ENCODE results near the gene CAPN12. TPM values are rescaled to one million over a fixed set of nuclear protein-coding genes. Genes with fewer than 3 reads are reported as not detected.

CAPN12 gene
- total RNA-seq, 1 donor from 2014 or later, result 7.3 TPM

DNA sequence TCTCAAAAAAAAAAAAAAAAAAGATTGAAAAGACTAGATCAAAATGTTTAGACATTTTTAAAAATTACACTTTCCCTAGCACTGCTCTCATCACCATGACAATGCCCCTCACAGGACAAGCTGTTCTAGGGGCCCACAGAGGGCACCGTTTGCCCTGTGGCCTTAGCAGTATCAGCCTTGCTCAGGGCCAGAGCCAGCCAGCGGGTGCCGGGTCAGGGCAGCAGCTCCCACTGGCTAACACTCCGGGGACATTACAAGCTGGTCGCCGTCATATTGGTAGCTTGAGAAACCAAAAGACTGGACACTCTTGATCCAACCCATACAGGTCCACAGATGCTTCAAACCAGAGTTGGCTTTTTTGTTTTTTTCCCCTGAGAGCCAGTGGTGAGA lies 18.0 kb downstream of the CAPN12 start:
- no peak overlapping the region for H3K4me3 ChIP-seq (ENCODE audit: low read depth, low read length)
- TF ChIP-seq, protein P1, sequence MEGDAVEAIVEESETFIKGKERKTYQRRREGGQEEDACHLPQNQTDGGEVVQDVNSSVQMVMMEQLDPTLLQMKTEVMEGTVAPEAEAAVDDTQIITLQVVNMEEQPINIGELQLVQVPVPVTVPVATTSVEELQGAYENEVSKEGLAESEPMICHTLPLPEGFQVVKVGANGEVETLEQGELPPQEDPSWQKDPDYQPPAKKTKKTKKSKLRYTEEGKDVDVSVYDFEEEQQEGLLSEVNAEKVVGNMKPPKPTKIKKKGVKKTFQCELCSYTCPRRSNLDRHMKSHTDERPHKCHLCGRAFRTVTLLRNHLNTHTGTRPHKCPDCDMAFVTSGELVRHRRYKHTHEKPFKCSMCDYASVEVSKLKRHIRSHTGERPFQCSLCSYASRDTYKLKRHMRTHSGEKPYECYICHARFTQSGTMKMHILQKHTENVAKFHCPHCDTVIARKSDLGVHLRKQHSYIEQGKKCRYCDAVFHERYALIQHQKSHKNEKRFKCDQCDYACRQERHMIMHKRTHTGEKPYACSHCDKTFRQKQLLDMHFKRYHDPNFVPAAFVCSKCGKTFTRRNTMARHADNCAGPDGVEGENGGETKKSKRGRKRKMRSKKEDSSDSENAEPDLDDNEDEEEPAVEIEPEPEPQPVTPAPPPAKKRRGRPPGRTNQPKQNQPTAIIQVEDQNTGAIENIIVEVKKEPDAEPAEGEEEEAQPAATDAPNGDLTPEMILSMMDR (conservative IDR thresholded peaks at IDR 0.05; ENCODE audit: low read depth, low read length), result no peak
- no peak for DNase-seq (ENCODE audit: low read depth)

DNA sequence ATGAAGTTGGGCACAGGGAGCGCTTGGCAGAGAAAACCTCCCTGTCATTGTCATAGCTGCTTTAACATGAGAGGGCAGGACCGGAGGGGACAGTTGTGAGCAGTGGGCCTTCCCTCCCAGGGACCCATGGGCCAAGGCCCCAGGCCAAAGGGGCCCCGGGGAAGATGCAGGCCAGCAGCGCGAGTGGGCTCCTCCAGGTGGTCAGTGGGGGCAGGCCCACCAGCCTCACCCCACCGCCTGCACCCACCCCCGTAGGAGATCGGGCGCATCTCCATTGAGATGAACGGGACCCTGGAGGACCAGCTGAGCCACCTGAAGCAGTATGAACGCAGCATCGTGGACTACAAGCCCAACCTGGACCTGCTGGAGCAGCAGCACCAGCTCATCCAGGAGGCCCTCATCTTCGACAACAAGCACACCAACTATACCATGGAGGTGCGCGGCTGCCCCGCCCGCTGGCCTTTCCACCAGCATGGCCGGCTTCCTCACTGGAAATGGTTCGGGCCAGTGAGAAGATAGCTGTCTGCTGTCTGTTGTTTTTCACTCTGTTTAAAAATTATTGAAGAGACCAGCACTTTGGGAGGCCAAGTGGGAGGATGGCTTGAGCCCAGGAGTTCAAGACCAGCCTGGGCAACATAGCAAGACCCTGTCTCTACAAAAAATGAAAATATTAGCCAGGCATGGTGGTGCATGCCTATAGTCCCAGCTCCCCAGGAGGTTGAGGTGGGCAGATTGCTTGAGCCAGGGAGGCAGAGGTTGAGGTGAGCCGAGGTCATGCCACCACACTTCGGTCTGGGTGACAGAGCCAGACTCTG lies 18.6 kb downstream of the CAPN12 start:
- no peak overlapping the region for H3K4me3 ChIP-seq (ENCODE audit: low read depth, low read length)
- no peak for DNase-seq (ENCODE audit: low read depth)
- TF ChIP-seq, protein P1 (conservative IDR thresholded peaks at IDR 0.05; ENCODE audit: low read depth, low read length), result no peak

DNA sequence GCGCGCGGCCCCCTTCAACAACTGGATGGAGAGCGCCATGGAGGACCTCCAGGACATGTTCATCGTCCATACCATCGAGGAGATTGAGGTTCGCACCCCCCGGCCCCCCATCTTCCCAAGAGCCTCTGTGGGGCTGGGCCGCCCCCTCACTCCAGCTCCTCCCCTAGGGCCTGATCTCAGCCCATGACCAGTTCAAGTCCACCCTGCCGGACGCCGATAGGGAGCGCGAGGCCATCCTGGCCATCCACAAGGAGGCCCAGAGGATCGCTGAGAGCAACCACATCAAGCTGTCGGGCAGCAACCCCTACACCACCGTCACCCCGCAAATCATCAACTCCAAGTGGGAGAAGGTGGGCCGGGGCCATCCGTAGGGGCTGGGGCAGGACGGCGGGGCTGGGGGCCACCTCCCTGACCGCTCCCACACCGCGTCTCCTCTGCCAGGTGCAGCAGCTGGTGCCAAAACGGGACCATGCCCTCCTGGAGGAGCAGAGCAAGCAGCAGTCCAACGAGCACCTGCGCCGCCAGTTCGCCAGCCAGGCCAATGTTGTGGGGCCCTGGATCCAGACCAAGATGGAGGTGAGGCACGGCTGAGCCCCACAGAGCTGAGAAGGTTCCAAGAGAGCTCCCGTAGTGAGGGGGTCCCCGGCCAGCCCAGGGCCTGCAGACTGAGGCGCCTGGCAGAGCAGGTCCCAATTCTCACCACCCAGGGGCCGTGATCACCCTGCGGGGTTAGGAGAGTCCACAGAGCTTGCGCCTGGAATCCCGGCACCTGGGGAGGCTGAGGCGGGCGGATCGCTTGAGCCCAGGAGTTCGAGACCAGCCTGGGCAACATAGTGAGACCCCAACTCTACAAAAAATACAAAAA lies 20.1 kb downstream of the CAPN12 start:
- TF ChIP-seq, protein P1 (conservative IDR thresholded peaks at IDR 0.05; ENCODE audit: low read depth, low read length), result no peak
- H3K4me3 ChIP-seq (ENCODE audit: low read depth, low read length), result no peak overlapping the region
- DNase-seq (ENCODE audit: low read depth), result no peak

DNA sequence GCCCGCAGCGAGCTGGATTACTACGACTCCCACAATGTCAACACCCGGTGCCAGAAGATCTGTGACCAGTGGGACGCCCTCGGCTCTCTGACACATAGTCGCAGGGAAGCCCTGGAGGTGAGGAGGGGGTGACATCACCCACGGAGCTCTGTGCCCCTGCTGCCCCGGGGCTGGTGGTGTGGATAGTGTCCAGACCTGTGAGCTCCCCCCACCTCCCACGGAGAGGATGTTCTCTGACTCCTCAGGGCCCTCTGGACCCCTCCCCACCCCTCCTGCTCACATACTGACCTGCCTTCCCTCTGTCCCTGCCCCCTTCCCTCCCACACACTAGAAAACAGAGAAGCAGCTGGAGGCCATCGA lies 20.7 kb downstream of the CAPN12 start:
- TF ChIP-seq, protein P1 (conservative IDR thresholded peaks at IDR 0.05; ENCODE audit: low read depth, low read length), result no peak
- DNase-seq (ENCODE audit: low read depth), result no peak
- H3K4me3 ChIP-seq (ENCODE audit: low read depth, low read length), result no peak overlapping the region

DNA sequence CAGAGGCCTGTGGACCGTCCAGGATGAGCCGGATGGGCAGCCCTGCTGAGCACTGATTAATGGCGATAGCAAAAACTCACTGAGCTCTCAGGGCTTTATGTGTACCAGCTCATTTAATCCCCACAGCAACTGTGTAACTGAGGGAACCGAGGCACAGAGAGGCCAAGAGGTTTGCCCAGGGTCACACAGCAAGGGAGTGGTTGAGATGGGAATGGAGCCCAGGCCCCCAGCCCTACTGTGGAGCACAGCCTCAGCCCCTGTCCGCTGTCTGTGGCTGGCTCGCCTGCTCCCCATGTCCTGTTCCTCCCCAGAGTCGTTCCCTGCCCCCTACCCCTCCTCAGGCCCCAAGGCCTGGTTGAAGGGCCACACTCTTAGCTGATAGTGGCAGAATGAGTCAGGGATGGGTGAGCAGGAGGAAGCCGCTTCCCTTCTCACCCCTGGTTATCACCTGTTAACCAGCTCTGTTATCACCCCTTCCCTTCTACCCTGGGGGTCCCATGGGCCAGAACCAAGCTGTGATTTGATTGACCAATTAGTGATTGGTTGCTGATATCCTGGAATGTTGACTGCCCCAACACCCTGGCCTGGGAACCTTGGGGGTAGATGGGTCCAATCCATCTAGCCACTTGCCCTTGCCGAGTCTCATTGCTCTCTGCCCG lies 21.2 kb downstream of the CAPN12 start:
- H3K4me3 ChIP-seq (ENCODE audit: low read depth, low read length), result no peak overlapping the region
- no peak for DNase-seq (ENCODE audit: low read depth)
- TF ChIP-seq, protein P1 (conservative IDR thresholded peaks at IDR 0.05; ENCODE audit: low read depth, low read length), result no peak

DNA sequence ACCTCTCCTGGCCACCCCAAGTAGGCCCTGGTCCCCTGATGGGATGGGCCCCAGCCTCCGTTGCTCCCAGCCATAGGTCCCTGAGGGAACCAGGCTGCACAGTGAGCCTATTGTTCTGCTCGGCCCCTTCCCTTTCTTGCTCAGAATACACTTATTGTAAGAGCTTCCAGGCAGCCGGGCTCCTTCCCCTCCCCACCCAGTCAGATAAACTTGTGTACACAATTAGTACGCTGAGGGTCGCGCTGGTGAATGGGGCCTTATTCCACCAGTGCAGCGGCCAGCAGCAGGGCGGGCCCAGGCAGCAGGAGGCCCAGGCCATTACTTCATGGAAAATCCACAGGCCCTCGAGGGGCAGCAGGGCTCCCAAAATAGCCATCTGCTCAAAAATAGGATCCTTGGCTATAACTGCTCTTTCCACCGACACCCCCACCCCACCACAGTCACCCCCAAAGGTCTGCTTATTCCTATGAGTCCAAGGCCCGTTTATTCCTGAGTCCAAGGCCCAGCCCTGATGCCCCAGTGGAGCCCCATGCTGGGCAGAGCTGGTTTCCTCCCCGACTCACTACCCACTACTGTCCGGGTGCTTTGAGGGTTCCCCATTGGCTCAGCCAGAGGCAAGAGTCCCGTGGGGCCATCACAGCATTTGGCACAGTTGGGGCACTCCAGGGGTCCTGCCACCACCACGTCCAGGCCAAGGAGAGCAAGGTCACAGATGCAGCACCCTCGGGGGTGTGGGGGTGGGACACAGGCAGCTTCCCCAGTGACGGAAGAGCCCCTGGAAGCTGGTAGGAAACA lies 22.1 kb downstream of the CAPN12 start:
- TF ChIP-seq, protein P1 (conservative IDR thresholded peaks at IDR 0.05; ENCODE audit: low read depth, low read length), result no peak
- no peak for DNase-seq (ENCODE audit: low read depth)
- H3K4me3 ChIP-seq (ENCODE audit: low read depth, low read length), result no peak overlapping the region

Data from epithelial cell of proximal tubule (primary cell).